GM21528 (cell line): ENCODE measurements around the gene SETD6.
"Not testable (repeated sequence)": the region's sequence is repeated elsewhere in the genome, so short reads cannot be mapped to it uniquely, and the experiment has no call there.

ENCODE experiments used
- ATAC-seq: cut with Tn5 transposase; IDR thresholded peaks from one replicate; pipeline ENCODE4 v1.9.1; 2021; ENCODE audit warnings: mild to moderate bottlenecking, moderate library complexity; ENCODE audit not compliant: unreplicated experiment, low FRiP score

The SETD6 gene

DNA sequence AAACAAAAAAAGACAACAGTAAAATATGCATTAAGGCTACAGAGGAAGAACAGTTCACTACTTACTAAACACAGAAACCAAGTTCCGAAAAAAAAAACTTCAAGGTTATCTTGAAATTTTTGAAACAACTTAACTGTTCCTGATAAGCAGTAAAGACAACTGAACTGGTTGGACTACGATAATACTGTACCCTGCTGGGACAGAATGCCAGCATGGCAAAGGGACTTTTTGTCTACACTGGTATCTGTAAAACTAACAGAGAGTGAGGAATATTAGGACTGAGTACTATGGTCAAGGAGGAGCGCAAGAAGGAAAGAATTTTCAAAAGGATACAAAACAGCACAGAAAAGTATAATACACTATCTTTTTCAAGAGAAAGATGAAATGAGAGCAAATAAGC lies 19.8 kb downstream of the SETD6 start:
- no peak for ATAC-seq

DNA sequence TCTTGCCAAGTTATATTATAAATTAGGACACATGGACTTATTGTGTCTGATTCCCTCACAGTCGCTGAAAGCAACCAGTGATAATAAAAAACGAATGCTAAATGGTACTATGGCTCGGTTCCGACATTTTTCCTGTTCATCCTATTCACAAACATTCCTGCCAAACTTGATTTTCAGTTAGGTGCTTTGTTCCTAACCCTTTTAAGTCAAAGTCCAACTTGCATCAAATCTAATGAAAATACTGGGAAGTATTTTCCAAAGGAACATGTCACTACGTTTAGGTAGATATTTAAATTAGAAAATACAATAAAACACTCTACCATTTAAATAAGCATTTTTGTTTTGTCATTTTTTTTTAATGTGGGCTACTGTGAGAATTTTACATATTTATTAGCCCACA lies 21.0 kb downstream of the SETD6 start:
- ATAC-seq, result no peak

DNA sequence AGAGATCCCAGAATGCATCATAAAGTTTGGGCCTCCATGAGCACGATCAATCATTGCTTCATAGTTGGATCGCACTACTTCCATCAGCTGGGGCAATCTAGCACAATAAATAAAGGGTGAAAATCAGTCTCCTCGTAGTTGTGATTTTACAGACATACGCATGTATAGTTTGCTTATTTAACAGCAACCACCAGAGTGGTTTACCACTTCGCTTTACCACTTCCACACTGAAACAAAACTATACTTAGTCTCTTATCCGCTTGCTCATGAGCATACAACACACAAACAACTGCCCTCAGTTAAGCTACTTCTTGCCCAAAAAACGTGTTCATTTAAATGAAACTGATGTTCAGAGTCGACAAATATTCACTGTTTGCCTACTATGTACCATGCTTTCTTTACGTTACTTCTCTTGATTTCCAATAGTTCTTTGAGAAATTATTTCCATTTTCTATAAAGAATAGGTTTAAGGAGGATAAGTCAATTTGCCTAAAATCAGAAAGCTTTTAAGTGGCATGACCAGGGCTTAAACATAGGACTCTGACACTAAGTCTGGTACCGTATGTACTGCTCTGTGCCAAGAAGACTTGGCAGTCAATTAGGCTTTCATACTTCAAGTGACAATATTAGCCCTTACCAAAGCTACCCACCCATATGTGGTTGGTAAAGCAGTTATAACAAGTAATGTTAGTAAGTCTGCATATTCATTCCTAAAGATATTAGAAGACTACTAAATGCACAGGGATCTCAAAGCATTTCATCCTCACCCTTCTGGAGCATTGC lies 22.0 kb downstream of the SETD6 start:
- ATAC-seq, result no peak

DNA sequence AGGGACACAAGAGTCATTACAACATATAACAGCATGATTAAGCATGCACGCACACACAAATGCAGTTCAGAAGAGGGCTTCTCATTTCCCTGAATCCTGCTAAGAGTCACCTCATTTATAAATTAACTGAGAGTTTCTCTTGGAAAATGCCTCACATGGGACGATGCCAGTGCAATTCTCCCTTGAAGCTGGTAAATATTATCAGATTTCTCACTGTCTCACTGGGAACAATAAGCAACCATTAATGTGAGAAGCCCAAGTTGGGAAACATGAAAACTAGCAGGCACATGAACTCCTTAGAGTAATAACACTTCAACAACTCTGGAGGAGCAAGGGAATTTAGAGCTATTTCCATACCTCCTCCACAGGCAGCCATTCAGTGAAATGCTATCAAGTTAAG lies 26.4 kb downstream of the SETD6 start:
- no peak for ATAC-seq

DNA sequence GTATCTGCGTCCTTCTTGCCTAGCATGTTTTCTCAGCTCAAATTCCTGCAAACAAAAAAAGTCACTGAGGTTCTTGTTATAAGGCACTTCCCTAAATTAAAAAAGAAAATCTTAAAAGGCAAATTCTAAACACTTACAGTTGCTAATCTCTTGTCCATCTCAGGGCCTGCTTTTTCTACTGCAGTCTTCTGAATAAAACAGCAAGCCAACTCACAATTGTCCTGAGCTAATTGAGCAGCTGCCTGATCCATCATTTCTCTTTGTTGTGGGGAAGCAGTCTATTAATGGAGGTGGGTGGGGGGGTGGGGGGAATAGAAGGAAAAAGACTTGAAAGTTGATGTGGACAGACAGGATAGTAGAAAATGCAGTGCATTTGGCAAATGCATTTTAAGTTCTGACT lies 27.0 kb downstream of the SETD6 start:
- no peak for ATAC-seq

DNA sequence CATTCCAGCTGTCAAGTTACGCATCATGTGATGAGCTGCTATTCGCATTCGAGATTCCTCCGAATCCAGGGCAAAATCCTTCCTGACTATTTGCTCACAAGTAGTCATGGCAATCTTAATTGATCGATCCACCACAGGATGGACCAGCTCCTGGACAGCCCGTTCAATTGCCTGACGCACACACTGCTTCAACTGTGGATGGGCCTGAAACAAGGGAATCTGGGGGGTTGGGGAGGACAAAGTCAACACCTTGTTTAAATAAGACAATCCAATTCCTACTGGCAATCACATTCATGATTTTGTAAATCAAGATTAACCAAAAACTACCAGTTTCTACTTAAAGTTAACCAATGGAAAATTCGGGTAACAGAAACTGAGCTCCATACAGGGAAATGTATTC lies 28.4 kb downstream of the SETD6 start:
- no peak for ATAC-seq

DNA sequence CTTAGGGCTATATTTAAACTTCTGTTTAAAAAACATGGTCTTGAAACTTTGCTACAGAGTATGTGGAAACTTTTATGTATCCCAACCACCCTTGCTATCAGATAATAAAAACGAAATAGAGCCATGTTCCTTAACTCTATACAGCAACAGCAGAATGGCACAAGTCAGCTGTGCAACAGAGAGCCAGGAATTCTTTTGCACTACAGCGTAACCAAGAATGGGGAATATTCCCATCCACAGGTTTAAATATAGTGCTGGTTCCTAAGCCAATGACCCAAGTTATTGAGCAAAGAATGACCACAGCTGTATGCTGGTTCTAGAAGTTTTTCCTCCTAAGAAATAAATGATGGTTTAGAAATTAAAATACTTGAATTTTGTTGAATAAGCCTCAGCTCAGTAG lies 33.1 kb downstream of the SETD6 start:
- no peak for ATAC-seq

DNA sequence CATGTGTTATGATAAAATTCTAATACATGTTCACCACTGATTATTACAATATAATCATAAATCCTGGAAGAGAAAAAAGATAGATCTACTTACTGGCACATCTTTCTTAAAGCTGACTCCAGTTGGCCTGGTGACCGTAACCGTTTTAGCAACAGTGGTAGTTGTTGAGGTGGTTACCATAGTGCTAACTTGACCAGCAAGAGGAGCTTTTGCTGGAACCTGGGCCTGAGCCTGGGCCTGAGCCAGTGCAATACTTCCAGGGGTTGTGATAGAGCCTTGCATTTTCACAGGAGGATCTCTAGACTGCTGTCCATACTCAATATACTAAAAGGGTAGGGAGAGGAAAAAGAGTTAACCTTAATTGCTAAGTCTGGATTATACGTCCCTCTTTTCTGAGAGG lies 36.2 kb downstream of the SETD6 start:
- no peak for ATAC-seq

DNA sequence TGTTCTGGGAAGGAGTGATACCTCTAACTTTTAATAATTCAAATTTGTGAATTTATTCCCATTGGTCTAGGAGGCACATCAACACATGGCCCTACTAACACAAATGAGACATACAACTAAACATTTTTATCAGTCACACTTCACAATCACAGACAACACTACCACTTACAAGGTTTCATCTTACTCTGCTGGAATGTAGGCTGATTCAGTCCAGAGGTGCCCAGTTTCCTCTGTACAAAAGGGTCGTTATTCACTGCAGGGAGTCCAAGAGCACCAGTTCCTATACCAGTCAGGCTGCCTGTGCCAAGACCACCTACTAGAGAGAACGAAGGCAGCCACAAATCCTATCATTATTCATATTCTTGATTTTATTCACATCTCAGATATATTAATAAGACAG lies 41.4 kb downstream of the SETD6 start:
- ATAC-seq, result no peak

DNA sequence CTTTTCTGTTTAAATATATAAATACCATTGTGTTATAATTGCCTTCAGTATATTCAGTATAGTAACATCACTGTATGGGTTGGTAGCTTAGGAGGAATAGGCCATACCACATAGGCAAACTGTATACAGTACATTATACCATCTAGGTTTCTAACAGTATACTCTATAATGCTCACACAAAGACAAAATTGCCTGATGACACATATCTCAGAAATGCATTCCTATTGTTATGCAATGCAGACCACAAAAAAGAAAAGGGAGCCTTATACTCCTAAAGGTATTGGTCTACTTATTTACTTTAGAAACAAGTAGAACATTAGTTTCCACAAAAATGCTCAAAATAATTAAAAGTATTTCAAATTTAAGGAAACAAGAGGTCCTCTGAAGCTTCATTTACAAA lies 47.9 kb downstream of the SETD6 start:
- no peak for ATAC-seq

DNA sequence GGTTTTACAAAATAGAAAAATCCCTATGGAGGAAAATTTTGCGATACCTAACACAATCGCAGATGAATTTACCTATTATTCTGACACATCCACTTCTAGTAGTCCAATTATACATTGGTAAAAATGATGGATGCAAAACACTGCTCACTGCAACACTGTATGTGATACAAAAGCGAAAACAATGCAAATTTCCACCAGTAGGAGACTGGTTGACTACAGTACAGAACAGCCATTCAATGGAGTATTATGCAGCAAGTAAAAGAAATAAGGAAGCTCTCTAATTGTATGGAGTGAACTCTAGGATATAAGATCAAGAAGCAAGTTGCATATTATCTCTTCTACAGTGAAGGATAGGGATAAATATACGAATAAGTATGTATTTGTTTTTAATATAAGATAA lies 48.5 kb downstream of the SETD6 start:
- no peak for ATAC-seq

DNA sequence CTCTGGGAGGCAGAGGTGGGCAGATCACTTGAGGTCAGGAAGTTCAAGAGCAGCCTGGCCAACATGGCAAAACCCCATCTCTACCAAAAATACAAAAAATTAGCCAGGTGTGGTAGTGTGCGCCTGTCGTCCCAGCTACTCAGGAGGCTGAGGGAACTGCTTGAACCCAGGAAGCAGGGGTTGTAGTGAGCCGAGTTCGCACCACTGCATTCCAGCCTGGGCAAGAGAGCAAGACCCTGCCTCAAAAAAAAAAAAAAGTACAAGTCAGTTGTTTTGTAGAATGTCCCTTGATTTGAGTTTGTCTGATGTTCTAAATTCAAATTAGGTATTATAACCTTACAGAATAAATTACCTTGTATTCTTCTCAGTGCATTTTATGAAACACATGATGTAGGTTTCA lies 50.4 kb downstream of the SETD6 start:
- ATAC-seq, result not testable (repeated sequence)
